Spleen (tissue), 7 donors: Measurements from ENCODE around the gene CFAP58.

Experiments
- CTCF ChIP-seq, 11 experiments: fragments of 200-600 bp in 7 of 11; fragments of 450-650 bp in 4 of 11; sonication (generic) in 4 of 11; IDR thresholded peaks in 8 of 11; conservative IDR thresholded peaks in 3 of 11; 1 replicate in 7 of 11; 2 replicates in 4 of 11; pipeline versions ENCODE4 v1.4.0 to v1.8.0; 2016 to 2021; ENCODE audit warnings: antibody characterized with exemption in 11 of 11, inconsistent platforms in 4 of 11, mild to moderate bottlenecking in 1 of 11
- POLR2A ChIP-seq, 3 donors: fragments of 450-650 bp; IDR thresholded peaks; one replicate each; pipeline ENCODE4 v1.5.1; 2017; ENCODE audit warnings: antibody characterized with exemption in 3 of 3, mild to moderate bottlenecking in 1 of 3
- donor health status: DM: no; HTN: no; CAD: no; lungs with moderate emphysema.
- donor health status: DM: no; HTN: no; CAD: no.
- donor health status: DM: no; HTN: no; CAD: no.

GRCh38 chr10:104327745-104328645, 25.6 kb upstream of the CFAP58 start:
- TF ChIP-seq CTCF (IDR thresholded peaks at IDR 0.05 in 8 of 11, conservative IDR thresholded peaks at IDR 0.05 in 3 of 11), result peak in 1 of 11 experiments; percentile 12
- TF ChIP-seq POLR2A (IDR thresholded peaks at IDR 0.05), result no peak
